HG03575 (cell line): Measurements from ENCODE around the gene SLC30A2.

ENCODE experiments used
- ATAC-seq: cut with Tn5 transposase; IDR thresholded peaks from one replicate; pipeline ENCODE4 v1.9.1; 2021; ENCODE audit not compliant: unreplicated experiment, insufficient number of reproducible peaks, low FRiP score; ENCODE audit errors: extremely low read depth

The SLC30A2 gene

DNA sequence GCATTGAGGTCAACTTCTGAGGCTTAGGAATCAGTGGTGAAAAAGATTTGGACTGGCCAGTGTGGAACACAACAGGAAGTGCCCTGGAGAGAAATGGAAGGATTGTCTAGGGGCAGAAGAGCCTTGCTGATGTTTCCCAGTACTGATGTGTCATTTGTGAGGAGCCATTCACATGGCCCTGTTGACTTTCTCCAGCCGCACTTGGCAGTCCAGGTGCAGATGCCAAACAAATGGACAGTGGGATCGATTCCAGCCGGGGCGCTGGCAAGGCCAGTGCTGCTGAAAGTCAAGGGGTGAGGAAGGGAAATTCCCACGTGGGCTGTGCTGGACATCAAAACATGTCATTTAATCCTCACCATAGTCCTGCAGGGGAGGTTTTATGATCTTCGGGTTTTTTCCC is 26.4 kb upstream of the SLC30A2 start:
- ATAC-seq = no peak

DNA sequence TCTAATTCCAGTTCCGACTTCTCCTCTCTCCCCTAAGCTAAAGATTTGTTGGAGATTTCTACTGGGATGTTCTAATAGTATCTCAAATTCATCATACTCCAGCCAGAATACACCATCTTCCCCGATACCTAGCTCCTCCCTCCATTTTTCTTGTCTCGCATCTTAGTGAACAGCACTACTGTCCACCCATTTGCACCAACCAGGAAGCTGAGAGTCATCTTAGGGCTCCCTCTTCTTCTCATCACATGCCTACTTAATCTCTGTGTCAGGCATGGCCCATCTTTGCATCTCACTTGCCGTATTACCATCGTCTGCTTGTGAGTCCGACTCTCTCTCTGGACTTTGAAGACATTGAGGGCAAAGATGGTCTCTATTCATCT is 25.0 kb upstream of the SLC30A2 start:
- ATAC-seq = no peak

DNA sequence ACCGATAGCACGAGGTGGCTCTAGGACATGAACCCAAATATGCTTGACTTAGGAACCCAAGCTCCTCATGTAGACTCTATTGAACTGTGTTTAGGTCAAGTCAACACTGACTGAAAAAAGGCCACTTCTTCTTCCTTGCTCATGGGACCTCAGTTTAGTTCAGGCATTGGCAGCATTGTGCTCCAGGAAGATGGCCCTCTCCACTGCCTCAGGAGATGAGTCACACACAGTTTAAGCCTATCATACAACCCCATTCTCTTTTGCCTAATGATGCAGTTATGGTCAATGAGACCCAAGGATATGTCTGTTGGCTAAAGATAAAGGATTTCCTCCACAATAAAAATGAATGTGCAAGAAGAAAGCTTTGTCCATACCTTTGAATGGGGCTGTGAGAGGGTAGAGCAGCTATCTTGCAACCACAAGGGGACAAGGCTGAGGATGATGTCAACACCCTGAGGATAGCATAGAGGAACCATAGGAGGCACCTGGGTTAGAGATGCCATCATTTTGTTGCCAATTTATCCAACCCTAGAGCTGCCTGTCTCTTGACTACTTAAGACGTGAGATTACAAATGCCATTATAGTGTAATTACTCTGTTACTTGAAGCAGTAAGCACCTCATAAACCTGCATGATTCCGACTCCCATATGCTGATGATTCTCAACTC is 24.5 kb upstream of the SLC30A2 start:
- ATAC-seq = no peak

DNA sequence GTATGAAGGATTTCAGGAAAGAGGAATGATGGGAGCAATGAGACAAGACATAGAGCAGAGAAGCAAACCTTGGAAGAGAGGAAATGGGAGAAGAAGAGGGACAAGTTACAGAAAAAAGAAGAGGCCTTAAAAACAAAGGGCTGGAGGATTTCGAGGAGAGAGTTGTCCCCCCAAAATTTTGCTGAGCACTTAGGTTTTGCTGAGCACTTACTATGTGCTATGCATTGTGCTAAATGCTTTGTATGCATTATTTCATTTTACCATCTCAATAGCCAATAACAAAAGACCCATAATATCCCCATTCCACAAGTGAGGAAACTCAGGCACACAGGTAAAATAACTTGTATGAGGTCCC is 24.0 kb upstream of the SLC30A2 start:
- no peak for ATAC-seq

DNA sequence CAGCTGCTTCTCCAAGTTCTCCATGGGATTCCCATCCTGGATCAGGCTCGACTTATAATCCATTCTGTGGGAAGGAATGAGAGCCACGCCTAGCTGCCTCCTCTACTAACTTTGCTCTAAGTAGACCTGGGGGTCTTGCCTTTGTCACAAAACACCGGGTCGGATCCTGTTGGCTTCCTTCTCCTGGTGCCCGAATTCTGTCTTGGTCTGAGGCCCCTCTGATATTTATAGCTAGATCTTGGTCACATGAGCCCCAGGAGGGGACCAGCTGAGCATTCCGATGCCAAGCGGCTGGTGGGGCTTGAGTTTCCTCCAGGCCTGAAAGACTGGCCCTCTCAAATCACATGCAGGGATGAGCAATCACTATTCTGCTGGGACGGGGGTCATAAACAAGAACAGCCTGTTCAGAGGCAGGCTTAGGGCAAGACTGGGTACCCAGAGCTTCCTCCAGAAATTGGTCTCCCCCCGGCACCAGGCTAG is 21.6 kb upstream of the SLC30A2 start, which contains the start of gene TRIM63:
Gene TRIM63 (minus strand): TSS at position 199 of the 480 bp plus-strand sequence. CDS start 136 bp downstream, at position 63.
- no peak for ATAC-seq

DNA sequence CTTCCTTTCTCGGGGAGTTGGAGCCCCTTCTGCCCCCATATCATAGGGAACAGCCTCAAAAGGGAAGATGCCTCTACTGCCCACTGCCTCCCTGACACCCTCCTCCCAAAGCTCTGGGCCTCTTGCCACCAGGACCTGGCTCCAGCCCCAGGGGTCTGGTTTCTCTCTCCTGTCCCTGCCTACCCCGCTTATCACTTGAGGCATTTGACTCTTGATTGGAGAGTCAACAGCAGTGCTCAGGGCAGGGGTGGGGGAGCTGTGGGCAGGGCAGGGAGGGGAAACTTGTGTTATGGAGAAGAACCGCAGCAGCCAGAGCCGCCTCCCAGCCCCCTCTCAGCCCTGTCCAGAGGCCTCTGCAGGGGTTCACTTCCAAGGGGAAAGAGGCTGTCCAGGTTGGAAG is 20.9 kb upstream of the SLC30A2 start:
- no peak for ATAC-seq

DNA sequence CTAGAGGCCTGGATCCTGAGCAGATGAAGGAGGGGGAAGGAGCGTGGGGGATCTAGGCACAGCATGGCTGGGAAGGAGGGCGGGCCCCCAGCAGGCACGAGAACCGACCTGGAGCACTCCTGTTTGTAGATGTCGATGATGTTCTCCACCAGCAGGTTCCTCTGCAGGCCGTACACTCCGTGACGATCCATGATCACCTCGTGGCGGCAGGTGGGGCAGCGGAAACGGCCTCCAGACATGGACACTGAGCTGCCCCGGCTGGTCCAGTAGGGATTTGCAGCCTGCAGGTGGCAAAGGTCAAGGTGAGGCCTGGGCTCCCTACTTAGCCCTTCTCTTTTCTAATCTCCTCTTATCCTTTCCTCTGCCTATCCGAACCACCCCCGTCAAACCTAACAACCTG is 20.2 kb upstream of the SLC30A2 start:
- no peak for ATAC-seq

DNA sequence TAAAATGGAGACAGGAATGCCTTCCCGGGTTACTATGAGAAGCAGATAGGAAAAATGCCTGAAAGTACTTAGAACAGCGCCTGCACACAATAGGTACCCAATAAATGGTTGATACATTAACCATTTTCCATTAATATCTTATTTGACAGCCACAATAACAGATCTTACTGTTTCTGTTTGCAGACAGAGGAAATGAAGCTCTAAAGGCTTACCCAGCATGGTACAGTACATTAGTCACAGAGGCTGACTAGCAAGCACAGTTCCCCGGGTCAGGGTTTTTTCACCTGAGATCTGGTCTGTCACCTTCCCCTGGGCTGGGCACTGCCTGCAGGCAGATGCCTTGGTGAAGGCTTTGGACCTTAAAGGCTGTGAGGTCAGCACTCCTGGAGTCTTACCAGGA is 18.6 kb upstream of the SLC30A2 start:
- no peak for ATAC-seq

DNA sequence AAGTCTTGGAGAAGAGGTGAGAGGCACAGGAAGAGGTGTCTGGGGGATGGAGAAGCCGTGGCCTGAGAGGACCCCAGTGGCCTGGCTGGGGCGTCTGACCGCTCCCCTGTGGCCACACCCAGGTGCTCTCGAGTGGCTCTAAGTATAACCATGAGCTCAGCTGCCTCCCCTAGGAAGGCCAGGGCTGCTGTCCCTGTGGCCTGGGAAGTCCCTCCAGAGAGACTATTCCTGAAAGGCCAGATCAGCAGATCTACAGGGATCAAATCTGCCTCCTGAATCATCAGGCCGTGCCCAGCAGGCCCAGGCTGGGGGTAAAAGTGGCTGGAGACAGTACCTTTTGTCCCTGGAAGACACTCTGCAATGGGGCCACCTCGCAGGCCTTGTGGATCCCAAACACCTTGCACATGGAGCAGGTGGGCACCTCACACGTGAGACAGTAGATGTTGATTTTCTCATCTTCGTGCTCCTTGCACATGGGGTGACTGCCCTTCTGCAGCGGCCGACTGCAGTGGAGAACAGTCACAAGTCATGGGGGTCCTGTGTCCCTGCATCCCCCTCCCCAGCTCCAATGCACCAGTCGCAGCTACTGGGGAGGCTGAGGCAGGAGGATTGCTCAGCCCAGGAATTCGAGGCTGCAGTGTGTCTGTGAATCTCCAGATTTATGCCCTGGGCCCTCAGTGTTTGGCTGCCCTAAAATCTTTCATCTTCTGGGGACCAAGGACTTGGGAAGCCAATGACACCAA is 15.1 kb upstream of the SLC30A2 start:
- ATAC-seq = no peak

DNA sequence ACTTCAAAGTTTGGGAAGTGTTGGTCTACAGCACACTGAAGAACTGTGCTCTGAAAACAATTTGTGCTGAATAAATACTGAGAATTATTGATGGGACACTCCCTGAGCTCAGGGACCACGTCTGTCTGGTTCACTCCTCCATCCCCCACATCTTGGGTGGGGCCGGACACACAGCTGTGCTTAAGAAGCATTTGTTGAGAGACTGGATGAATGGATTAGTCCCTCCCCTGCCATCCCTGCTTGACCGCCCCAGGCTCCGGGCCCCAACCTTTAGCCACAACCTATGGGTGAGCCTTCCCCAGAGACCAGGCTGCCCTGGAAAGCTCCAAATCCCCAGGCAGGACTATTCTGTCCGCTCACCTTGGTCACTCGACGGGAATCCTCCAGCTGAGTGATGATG is 14.0 kb upstream of the SLC30A2 start:
- no peak for ATAC-seq

DNA sequence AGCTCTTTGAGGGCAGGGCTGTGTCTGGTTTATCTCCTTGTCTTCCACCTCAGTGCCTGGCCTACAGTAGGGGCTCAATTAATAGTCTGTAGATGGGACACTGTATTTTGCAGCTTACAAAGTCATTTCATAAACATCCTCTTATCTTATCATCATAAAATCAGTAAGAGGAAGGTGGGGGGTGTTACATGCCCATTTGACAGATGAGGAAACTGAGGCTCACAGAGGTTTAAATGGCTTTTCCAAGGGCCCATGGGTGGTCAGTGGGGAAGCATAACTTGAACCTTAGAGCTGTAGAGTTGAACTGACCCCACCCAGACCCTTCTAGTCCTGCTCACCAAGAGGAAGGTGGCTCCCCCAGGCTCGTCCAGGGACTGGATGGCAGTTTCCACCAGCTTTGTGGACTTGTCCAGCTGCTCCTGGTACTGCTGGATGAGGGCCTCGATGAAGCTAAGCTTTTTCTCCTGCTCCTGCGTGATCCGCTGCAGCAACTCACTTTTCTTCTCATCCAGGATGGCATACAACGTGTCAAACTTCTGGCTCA is 12.2 kb upstream of the SLC30A2 start:
- no peak for ATAC-seq

DNA sequence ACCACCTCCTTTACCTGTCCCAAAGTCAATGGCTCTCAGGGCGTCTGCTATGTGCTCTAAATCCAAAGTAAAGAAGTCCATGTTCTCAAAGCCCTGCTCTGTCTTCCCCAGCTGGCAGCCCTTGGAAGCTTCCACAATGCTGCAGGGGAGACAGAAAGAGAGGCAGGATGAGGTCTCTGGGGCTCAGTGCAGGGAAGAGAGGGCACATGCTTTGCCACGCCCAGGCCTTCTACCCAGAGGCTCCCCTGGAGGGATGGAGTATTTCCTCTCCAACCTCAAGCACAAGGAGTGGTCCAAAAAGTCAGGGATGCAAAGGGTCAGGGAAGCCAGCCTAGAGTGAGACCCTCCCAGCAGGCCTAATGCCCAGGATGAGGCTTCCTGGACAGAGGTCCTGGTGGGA is 11.3 kb upstream of the SLC30A2 start:
- ATAC-seq = no peak

DNA sequence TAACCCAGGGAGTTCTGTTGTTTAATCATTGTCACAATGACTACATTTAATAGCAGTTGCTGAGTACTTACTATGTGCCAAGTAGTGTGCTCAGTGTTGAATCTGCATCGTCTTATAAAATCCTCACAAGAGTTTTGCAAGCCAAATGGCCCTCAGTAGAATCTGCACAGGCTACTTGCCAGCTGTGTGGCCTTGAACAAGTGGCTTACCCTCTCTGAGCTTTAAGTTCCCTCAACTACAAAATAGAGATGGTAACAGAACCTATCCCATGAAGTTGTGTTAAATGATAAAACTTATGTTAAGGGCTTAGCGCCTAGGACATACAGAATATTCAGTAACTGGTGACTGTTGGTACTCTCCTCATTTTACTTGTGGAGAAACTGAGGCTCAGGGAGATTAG is 9.1 kb upstream of the SLC30A2 start:
- no peak for ATAC-seq

DNA sequence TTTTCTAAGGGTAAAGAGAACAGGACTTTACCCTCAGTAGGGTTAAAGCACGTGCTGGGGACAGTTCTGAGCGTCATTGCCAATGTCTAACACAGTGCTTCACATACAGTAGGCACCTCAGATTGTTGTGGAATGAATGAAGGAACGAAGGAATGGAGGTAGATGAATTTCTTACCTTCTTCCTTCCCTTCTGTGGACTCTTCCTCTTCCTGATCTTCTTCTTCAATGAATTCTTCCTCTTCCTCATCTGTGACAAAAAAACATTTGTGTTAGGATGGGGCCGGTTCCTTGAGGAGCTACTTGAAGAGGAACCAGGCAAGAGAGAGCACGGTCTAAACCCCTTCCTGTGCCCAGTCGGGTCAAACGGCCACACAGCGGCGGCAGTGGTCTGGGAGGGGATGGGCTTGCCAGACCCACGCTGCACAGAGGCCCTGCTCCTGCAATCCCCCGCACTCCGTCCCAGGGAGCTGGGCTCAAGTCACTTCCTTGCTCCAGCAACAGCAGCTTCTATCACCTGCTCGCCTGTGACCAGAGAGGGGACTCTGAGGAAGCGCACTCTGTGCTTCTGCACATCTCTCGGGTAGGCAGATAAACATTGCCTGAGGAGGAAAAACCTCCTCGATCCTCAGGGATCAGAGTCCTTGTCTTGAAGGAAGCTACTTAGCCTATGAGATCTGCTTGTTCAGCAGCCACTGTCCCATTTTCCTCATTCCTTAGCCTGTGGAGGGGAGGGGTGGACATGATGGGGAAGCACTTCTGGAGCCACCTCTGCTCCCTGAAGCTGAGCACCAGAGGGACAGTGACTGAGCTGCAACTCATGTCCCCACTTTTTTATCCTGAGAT is 8.0 kb upstream of the SLC30A2 start:
- no peak for ATAC-seq

DNA sequence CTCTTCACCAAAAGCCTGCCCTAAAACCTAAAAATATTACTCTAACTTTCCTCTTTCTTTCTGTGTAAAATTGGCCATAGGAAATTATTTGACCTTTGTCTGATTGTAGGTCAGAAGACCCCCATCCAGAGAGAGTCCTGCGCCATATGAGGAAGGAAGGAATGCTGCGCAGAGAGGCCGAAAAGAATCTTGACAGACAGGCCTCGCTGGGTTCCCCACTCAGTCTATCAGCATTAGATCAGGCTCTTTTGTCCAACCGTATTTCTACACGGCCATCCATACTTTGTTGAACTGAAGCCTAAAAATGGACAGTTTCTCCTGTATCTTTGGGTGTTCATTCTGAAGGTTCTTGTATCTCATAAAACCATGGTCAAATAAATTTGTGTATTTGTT is 4.3 kb upstream of the SLC30A2 start:
- no peak for ATAC-seq

DNA sequence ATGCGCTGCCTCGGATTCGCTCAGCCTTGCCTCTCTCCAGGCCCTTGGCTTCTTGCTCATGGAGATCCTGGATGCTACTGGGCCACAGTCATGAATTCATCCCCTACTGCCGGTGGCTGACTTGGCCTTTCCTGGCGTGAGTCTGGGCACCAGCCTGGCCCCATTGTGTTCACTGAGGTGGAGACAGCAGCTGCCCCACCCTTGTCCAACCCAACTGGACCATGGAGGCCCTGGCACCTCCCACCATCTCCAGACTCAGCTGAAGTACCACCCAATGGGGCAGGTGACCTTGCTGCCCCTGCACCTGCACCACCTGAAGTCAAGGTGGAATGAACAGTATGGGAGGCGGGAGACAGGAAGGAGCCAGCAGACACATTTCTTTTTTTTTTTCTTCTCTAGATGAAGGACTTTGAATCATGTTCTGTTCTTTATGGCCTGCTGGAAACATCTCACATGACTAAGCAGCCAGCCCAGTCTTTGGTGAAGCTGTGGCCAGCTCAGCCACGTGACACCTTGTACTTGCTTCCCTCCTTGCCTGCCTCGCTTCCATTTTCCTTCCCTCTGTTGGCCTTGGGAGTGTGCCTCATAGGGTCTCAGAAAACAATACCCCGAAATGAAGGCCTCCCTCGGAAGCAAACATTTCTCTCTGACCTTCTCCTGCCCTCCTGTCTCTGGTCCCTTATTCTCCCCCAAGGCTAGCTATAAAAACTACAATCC is 3.8 kb upstream of the SLC30A2 start:
- no peak for ATAC-seq

DNA sequence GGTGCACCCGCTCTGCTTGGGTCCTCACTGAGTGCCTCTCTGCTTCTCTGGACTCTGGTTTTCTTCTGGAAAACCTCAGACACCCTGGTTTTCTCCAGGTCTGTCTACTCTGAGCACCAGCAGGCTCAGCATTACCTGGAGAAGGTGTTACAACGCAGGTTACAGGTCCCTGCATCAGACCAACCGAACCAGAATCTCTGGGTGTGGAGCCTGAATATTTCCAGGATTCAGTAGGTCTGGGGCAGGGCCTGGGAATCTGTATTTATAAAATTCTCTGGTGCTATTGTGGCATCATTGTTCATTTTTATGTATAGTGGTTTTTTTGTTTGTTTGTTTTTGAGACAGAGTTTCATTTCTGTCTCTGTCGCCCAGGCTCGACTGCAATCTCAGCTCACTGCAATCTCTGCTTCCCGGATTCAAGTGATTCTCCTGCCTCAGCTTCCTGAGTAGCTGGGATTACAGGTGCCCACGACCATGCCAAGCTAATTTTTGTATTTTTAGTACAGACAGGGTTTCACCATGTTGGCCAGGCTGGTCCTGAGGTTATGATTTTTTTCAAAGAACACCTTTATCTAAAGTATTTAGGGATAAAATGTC is 1.5 kb upstream of the SLC30A2 start:
- no peak for ATAC-seq

DNA sequence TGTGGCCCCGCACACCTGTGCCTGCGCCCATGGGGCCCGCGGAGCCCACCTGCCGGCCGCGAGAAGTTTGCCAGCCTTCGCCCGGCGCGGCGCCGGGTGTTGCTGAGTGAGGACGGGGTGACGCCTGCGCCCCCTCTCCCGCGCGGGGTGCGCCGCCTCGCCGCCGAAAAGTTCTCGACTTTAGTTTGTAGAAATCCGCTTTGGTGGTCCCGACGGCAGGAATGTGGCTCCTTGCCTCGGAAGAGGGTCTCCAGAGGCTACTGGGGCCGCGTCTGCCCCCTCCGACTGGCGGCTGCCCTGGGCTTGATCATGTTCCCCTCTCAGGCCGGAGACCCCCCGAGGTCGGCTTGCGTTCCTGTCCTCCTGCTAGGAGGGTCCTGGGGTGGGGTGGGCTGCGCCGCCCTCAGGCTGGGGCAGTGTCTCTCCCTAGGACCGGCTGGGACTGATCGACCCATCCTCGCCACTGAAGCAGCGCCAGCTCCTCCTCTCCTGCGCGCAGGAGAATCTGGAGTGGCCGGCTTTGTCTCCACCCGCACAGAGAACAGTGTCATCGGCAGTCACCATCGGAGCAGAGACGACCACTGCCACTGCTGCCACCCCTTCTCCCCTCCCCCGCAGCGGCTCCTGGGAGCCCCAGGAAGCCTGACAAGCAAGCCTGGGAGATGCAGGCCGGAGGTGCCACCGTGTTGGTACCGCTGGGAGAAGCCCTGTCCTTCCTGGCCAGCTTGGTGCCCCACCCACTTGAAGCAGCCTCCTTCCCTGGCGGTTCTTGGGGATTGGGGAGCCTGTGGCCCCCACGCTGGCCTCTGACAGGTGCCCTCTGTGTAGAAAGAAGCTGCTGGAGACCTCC is 553 bp upstream of the SLC30A2 start:
- ATAC-seq = no peak
